Measurements from ENCODE around the gene SWT1.

- no peak for TF ChIP-seq CTCF (IDR thresholded peaks at IDR 0.05 in 8 of 11, conservative IDR thresholded peaks at IDR 0.05 in 3 of 11)
- TF ChIP-seq POLR2A (IDR thresholded peaks at IDR 0.05), result no peak
- TF ChIP-seq POLR2AphosphoS5 (IDR thresholded peaks at IDR 0.05), result no peak
These were observed 9.1 kb downstream of the SWT1 start for GRCh38 chr1:185166106-185166505.

Data from spleen (tissue), 7 donors.